Stimulated activated CD4-positive, alpha-beta T cell treated with anti-CD3 and anti-CD28 coated beads, Interleukin-2, amount 100 ng/mL, for 48 hours (primary cell): ENCODE measurements around the gene AHRR.
"Not testable (repeated sequence)": the region's sequence is repeated elsewhere in the genome, so short reads cannot be mapped to it uniquely, and the experiment has no call there.

Experiments
- DNase-seq, 2 donors: peaks; one replicate each; pipeline ENCODE4 v3.0.0-alpha.2; 2020

Gene AHRR

DNA sequence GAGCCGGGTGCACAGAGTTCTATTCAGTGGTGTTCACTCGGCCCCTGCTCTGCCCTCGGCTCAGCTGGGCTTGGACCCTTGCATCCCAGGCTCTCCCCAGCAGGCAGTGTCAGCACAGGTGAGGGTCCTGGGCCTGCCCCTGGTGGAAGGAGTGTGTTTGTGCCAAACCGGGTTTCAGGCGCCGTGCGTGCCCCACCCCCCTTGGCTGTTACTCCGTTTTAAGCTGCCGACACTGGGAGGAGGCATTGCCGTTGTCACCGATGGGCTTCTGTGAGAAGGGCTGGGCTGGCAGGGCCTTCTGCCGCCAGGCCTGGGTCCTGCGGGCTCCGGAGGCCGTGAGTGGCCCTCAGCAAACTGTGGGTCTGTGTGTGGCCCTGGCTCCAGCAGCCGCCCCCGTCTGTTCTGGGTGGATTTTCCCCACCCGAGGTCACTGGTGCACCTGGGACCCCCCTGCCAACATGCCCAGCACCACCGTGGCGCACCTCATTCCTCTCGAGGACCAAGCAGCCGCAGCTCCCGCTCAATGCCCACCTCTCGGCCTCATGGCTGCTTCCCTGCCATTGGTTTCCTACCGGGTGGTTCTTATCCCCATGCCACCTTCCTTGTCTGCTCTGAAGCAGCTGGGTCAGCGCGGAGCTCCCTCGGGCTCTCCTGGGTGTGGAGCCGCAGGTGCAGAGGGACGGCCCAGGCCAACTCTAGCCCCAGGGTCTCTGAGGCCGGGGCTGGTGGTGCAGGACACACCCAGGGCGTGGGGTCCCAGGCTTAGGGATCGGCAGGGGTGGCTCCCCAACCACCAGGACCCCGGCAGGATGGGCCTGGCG lies 77.2 kb downstream of the AHRR start:
- DNase-seq = no peak

DNA sequence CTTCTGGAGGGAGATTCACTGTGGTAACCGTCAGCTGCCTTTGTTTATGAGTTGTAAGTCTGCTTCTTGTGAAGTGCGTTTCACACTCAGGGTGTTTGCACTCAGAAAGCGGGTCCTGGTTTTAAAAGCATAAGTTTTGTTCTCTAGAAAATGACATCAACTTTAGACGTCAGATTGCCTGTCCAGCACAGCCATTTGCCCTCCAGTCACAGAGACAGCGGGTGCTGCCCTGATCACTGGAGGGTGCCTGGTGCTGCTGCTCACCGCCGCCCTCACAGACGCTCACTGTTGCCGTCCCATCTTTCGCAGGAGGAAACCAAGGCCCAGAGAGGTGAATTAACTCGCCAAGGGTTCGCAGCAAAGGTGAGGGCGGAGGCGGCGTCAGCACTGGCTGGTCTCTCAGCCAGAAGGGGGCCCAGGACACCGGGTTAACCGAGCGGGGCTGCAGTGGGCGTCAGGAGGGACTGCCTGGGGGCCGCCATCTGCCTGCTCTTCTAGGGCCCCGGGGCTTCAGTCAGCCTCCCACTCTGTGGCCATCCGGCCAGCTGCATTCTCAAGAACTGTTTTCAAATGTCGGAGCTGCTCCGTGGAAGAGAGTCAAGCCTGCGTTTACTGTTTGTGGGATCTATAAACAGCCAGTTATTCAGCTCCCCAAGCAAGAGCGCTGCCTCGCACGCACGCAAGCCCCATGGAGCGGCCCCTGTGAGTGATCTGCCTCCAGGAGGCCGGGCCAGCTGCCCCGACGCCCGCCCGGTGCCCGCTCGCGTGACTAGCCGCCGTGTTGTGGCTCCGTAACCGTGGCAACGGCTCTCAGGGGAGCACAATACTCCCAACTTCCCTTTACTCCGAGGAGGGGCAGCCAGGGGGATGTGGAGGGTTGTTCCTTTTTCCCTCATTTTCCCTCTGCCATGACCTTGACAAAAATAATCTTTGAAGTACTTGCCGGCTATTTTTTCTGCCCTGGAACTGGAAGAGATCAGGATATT lies 78.1 kb downstream of the AHRR start:
- DNase-seq = peak; percentile 50 to 57

DNA sequence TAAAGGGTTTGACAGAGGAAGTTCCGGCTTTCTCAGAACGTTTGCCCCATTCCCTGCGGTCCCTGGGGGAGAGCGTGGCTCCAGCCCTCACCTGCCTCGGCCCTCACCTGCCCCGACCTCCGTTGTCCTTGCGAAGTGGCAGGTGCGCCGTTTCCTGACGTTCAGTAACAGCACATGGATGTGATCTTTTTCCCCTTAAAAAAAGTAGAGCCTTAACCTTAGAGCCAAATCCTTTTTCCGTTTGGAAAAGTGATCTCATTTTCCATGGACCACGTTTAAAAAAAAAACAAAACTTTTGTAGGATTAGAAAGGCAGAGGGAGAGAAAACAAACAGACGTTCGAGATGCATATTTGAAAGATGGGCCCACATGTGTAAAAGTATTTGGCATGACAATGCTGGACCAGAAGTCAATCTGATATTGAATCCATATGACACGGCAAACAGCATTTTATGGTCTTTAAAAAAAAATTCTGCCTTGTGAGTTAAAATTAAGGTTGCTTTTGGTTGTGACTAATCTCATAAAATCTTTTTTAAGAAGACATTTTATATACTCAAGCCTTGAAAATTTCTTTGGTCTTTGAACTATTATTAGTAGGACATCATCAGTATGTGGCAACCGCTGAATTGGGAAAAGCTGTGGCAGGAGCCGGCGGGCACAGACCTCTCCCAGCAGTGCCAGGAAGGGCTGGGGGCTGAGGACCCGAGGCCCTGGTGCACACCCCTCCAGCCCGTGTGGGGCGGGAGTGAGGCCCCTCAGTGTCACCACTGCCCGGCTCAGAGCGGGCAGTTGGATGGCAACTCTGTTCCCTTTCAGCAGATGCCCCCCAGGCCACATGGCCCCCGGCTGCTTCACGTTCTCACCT lies 79.0 kb downstream of the AHRR start:
- no peak for DNase-seq

DNA sequence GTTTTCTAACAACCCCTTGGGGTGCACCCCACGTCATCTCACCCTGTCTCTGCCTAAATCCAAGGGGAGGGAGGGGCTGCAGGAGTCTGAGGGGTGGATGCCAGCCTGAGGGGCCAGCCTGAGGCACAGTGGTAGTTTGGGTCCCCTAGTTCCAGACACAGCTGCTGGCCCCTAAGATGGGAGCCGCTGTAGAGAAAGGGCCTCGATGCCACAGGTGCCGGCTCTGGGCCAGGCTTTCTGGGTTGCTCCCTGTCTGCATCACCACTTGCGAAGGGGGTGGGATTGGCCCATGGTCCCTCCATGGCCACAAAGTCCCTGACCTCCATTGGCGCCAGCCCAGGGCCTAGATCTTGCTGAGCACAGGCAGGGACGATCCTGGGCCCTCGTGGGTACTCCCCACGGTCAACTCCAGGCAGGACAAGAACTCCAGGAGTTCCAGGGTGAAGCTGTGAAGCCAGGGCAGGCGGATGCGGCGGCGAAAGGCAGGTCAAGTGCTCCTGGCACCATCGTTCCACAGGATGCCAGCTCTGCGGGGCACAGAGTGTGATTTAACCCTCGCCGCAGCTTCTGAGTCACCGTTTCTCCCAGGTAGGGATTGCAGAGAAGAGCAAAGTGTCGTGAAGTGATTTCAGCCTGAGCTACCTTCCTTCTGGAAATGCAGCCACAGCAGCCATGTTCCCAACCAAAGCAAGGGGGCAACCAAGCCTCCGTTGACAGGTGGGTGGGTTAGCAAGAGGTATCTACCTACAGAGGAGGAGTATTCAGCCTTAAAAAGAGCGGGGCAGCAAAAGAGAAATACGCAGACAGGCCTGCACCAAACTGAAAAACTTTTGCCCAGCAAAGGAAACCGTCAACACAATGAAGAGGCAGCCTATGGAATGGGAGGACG lies 79.9 kb downstream of the AHRR start:
- DNase-seq = no peak

DNA sequence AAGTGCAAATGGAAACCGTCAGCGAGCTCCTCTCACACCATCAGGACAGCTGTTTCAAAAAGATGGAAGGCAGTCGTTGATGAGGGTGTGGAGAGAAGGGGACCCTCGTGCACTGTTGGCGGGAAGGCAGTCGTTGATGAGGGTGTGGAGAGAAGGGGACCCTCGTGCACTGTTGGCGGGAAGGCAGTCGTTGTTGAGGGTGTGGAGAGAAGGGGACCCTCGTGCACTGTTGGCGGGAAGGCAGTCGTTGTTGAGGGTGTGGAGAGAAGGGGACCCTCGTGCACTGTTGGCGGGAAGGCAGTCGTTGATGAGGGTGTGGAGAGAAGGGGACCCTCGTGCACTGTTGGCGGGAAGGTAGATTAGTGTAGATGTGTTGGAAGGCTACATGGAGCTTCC lies 80.7 kb downstream of the AHRR start:
- DNase-seq = not testable (repeated sequence)

DNA sequence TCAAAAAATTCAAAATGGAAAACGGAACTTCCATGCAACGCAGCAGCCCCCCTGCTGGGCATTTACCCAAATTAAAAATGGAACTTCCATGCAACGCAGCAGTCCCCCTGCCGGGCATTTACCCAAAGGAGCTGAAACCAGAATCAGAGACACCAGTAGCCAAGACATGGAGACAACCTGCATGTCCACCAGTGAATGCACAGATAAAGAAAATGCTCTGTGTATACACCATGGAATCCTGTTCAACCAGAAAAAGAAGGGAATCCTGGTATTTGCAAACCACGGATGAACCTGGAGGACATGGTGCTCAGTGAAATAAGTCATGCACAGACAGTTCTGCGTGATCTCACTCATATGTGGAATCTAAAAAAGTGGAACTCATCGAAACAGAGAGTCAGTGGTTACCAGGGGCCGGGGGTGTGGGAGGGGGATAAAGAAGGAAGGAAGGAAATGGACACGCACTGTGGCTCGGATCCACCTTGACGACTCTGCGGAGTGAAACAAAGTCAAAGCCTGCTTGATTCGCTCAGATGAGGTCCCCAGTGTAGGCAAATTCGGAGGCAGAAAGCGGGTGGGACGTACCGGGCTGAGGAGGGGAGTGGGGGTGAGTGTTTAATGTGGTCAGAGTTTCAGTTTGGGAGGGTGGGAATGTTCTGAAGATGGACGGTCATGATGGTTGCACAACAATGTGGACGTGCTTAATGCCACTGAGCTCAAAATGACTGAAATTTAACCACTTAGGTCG lies 81.3 kb downstream of the AHRR start:
- no peak for DNase-seq

DNA sequence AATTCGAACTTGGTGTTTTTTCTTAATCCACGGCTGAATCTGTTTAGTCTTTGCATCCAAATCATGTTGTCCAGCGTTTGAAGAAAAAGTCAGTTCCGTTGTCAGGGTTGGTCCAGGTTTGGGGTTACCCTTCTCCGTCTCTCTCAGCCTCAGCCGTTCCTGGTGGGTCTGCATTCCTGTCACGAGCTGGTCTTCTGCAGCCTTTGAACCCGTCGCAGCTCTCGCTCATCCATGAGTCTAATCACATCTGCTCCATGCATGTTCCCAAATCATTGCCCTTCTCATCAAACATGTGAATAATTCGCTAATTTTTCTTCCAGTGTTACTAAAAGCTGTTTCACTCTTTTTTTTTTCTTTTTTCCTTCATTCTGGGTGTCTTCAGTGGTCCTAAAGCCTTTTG lies 82.5 kb downstream of the AHRR start:
- DNase-seq = no peak

DNA sequence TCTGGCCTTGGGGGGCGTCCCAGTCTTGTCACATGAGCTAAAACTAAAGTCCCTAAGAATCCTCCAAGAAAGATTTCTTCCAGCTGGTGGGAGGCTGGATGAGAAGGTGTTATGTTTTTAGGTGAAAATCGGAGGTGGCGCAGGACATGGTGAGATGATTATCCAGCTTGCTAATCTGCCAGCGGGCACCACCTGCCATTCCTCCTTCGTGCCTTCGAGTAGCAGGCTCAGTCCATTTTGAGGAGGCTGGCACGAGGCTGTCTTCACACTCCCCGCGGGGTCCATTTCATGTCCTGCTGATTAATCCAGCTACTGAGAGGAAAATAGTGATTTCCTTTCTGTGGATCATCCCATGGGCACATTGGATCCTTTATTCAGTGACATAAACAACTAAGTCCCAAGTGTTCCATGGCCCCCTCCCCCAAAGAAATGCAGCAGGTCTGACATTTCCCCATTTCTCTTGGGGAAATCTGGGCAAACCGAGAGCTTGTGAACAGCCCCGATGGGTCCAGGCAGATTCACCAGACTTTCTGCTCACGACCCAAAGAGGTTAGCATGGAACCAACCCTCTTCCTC lies 83.2 kb downstream of the AHRR start:
- DNase-seq = no peak

DNA sequence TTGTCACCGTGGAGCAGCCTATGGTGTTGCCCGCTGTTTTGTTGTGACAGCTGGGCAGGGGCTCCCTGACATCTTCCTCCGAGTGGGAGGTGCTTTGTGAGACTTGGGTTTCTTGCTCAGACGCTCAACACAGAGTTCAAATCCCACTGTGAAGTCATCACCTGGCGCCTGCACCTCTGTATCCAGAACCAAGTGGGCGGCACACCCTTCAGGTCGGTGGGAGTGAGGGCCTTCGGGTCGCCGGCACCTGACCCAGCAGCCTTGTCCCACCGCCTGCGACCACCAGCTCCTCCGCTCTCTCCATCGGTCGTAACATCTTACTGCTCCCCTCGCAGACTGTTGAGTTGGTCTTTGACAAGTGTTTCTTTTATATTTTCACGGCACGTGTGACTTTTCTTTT lies 83.9 kb downstream of the AHRR start:
- DNase-seq = no peak

DNA sequence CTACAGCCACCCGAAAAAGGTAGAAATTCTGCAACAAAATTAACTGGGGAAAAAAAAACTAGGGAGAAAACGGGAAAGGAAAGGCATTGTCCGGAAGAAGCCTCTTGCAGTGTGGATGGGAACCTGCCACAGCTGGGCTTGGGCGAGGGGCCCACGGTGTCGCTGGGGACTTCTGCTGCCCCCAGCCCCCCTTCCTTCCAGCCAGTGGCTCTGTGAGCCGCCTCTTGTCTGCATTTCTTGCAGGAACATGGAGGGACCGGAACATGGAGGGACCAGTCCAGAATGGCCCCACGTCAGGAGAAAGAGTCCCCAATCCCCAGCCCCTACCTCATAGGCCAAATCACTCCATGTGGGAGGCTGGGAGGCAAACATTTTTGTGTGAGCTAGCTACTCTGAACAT lies 84.5 kb downstream of the AHRR start:
- no peak for DNase-seq

DNA sequence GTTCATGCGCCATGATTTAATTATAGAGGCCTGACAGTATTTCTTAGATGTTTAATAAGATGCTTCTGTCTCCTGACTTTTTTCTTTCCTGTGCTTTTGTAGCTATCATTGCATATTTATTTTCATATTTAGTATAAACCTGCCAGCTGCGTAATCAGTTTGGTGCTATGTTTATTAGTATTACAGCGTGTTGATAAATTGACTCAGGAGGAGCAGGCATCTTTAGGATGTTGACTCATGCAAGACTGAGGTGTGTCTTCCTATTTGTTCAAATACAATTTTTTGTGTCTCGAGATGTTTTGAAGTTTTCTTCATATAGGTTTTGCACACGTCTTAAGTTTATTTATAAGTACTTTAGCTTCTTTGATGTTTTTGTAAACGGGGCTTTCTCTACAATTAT lies 85.5 kb downstream of the AHRR start:
- DNase-seq = no peak

DNA sequence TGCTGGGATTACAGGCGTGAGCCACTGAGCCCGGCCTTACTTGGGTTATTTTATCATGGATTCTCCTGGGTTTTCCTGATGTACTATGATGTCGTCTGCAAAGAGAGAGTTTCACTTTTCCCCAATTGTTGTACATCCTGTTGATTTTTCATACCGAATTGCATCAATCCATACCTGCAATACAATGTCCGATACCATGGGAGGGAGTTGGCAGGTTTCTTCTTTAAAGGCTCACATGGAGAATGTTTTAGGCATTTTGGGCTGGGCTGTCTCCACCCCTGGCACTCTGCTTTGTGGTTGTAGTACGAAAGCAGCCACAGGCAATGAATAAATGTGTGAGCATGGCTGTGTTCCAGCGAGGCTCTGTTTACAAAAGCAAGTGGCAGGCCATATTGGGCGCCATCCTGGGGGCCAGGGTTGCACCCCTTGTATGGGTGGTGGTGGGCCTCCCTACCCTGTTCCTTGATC lies 86.3 kb downstream of the AHRR start:
- DNase-seq = no peak

DNA sequence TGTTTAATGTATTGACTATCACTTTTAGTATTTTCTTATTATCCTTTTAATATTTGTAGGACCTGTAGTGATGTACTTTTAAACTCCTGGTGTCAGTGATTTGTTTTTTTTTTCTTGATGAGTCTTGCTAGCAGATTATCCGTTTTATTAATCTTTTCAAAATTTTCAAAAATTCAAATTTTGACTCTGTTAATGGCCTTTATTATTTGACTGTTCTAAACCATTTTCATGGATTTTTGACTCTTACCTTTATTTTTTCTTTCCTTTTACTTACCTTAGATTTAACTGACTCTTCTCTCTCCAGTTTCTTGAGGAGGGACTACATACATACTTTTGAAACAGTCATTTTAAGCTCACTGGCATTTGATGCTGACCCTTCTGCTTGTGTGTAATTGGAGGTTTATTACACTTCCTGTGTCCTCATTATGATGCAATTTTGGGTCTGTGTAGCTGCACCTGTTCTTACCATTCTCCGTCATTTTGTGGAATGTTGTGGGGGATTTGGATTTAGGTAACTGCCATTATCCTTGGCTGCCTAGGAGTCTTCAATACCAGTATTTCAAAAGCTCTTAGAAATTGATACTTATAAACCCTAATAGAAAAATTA lies 89.5 kb downstream of the AHRR start:
- DNase-seq = no peak

DNA sequence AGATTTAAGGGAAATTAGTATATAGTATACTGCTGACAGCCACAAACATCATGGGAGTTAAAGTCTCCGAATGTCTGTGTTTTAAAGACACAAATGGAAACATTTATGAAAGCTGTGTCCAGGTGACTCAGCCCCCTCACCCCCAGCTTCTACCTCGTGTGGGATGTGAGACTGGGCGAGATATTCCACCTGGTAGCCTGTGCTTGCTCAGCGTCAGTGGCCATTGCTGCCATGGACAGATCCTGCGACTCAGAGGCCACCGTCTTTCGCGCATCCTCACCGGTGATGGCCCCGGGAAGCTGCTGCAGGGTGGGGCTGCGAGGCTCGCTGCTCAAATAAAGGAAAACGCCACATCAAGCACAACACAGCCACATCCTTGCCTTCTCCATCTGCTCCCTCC lies 90.2 kb downstream of the AHRR start:
- DNase-seq = no peak

DNA sequence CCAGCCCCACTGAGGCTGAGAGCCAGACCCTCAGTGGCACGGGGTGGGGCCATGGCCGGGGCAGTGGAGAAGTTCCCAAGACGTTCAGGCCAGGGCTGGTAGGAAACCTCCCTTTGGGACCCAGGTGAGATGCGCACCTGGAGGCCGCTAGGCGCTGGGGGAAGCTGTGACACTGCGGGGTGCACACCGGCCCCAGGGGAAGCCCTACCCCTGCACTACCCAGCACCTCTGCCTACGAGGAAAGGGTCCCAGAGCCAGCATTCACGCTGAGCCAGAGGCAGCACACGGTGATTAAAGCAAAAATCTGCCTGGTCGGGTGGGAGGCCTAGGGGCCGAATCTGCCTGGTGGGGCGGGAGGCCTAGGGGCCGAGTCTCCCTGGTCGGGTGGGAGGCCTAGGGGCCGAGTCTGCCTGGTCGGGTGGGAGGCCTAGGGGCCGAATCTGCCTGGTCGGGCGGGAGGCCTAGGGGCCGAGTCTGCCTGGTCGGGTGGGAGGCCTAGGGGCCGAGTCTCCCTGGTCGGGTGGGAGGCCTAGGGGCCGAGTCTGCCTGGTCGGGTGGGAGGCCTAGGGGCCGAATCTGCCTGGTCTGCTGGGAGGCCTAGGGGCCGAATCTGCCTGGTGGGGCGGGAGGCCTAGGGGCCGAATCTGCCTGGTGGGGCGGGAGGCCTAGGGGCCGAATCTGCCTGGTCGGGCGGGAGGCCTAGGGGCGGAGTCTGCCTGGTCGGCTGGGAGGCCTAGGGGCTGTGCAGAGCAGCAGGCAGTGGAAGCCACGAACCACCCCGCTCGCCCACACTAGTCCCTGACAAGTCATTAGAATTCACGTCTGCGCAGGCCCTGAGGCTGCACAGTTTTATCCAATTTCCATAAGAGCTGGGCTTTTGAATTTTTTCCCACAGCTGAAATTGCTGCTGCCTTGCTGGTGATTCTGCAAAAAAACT lies 93.7 kb downstream of the AHRR start:
- DNase-seq = not testable (repeated sequence)

DNA sequence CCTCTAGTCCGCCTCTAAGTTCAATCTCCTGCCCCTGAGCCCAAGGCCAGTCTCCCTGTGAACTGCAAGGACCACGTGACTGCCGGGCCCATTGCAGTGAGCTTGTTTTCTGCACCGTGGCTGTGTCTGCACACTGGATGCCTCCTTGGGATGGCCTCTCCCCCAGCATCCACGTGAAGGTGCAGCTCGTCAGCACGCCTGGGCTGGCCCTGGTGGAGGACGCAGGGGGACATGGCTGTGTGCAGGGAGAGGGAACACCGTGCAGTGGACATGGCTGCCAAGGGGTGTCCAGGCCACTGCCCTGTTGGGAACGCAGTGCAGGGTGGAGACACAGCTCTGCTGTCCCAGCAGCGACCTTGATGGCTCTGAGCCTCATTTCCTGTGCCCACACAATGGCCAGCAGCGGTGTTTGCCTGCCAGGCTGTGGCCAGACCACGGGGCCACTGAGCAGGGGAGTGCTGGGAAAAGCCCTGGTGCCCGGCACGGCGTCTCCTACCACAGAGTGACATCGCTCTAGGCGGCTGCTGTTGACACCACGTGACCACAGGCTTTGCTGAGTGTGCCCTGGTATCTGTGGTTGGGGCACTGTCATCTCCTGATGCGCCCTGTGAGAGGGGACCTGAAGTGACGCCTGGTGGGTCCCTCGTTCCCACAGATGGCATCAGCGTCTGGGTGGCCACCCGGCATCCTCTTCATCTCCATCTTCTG lies 94.6 kb downstream of the AHRR start:
- no peak for DNase-seq

DNA sequence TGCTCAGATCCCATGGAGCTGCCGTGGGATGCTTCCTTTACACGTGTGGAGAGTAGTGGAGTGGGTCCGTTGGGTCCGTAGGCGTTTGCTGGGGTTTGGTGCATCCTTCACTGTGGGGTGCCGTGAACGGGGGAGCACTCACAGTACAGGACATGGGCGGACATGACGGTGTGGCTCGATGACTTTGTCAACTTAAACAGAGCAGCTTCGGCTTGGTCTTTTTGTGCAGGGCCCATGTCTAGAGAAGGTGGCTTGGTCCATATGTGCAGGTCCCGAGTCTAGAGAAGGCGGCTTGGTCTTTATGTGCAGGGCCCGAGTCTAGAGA lies 95.1 kb downstream of the AHRR start:
- no peak for DNase-seq
